Tibial artery (tissue), 4 donors: ENCODE data around the gene C2orf76.
"Not testable (repeated sequence)": the region's sequence is repeated elsewhere in the genome, so short reads cannot be mapped to it uniquely, and the experiment has no call there.

Experiments
- DNase-seq, 2 donors: peaks; one replicate each; pipeline ENCODE4 v3.0.0-alpha.2; 2019
- H3K27ac ChIP-seq, 2 donors: fragments of 200-600 bp; sonication (generic) in 1 of 2; 1 replicate in 1 of 2; 2 replicates in 1 of 2; pipeline ENCODE4 v1.5.1; 2018 to 2019; ENCODE audit warnings: mild to moderate bottlenecking in 1 of 2
- H3K27me3 ChIP-seq, 2 donors: fragments of 200-600 bp; sonication (generic) in 1 of 2; one replicate each; pipeline versions ENCODE4 v1.5.1 to v1.6.0; 2016 to 2019
- H3K36me3 ChIP-seq, 3 donors: fragments of 200-600 bp; sonication (generic) in 2 of 3; one replicate each; pipeline ENCODE4 v1.5.1; 2016 to 2019; ENCODE audit warnings: mild to moderate bottlenecking in 2 of 3
- H3K4me1 ChIP-seq, 4 donors: fragments of 200-600 bp; sonication (generic) in 2 of 4; 1 replicate in 3 of 4; 2 replicates in 1 of 4; pipeline ENCODE4 v1.5.1; 2016 to 2019
- H3K4me3 ChIP-seq, 2 donors: fragments of 200-600 bp; sonication (generic) in 1 of 2; 1 replicate in 1 of 2; 2 replicates in 1 of 2; pipeline ENCODE4 v1.5.1; 2018 to 2019; ENCODE audit warnings: mild to moderate bottlenecking in 2 of 2
- H3K9me3 ChIP-seq, 3 donors: fragments of 200-600 bp; sonication (generic) in 1 of 3; one replicate each; pipeline ENCODE4 v1.5.1; 2016 to 2019
- intact Hi-C: fragments of 100-400 bp; cut with DNase I; formaldehyde crosslinking; loops from one replicate; pipeline ENCODE4 v1.15.0; 2023; ENCODE audit warnings: low total_unique reads
- TF ChIP-seq, protein P1 (sequence below), 2 experiments: fragments of 200-600 bp in 1 of 2; fragments of 450-650 bp in 1 of 2; IDR thresholded peaks; one replicate each; pipeline ENCODE4 v1.5.1; 2017 to 2019; ENCODE audit warnings: antibody characterized with exemption in 2 of 2, mild to moderate bottlenecking in 1 of 2, moderate library complexity in 1 of 2

Gene C2orf76

DNA sequence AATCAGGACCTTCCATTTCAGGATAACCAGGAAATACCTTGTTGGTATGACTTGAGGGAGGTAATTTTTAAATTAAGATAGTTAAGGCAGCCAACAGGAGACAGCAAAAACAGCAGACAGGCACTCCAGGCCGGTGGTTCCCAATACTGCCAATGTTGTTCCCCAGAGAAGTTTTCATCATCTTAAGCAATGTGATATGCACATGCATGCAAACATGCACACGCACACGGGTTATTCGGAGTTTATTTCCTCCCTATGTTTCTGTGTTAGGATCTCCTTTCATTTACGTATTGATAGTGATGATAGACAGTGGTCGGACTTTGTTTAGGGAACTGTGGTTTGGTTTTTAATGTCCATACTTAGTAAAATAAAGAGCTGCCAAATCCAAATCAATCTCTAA lies 87.7 kb downstream of the C2orf76 start:
- H3K4me1 ChIP-seq, result peaks cover 0 to 8% (median 3%) of the 10 kb centered on the region in 4 donors
- no peaks in the 10 kb centered on the region for H3K9me3 ChIP-seq
- H3K36me3 ChIP-seq, result no peaks in the 10 kb centered on the region
- no peak for DNase-seq
- H3K27me3 ChIP-seq, result no peaks in the 10 kb centered on the region
- TF ChIP-seq, protein P1, sequence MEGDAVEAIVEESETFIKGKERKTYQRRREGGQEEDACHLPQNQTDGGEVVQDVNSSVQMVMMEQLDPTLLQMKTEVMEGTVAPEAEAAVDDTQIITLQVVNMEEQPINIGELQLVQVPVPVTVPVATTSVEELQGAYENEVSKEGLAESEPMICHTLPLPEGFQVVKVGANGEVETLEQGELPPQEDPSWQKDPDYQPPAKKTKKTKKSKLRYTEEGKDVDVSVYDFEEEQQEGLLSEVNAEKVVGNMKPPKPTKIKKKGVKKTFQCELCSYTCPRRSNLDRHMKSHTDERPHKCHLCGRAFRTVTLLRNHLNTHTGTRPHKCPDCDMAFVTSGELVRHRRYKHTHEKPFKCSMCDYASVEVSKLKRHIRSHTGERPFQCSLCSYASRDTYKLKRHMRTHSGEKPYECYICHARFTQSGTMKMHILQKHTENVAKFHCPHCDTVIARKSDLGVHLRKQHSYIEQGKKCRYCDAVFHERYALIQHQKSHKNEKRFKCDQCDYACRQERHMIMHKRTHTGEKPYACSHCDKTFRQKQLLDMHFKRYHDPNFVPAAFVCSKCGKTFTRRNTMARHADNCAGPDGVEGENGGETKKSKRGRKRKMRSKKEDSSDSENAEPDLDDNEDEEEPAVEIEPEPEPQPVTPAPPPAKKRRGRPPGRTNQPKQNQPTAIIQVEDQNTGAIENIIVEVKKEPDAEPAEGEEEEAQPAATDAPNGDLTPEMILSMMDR (IDR thresholded peaks at IDR 0.05), result no peak
- no peak overlapping the region for H3K4me3 ChIP-seq
- intact Hi-C loops, result no loop called here
- H3K27ac ChIP-seq, result no peak overlapping the region

DNA sequence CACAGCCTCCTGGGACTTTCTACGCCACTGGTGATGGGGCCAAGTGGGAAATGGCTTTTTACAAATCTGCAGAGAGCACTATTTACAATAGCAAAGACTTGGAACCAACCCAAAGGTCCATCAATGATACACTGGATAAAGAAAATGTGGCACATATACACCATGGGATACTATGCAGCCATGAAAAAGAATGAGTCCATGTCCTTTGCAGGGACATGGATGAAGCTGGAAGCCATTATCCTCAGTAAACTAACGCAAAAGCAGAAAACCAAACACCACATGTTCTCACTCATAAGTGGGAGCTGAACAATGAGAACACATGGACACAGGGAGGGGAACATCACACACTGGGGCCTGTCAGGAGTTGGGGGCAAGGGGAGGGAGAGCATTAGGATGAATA lies 88.2 kb downstream of the C2orf76 start:
- intact Hi-C loops, H3K27me3 ChIP-seq: not testable (repeated sequence)

DNA sequence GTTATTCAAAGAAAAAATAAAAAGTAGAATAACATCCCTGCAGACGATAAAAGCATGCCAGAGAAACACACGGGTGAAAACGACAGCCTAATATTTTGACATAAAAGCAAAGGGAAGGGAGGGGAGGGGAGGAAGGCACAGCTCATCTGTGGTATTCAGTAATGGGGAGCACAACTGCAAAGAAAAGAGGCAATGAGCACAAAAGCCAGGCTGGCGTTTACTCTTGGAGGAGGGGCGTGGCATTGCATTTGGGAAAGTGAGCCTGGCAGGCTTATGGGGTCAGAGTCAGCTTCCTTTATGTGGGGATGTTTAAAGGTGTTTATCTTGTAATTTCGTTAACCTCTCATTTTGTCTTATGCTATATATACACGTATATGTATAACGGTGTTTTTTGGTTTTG lies 89.8 kb downstream of the C2orf76 start:
- Histone ChIP-seq H3K9me3 (no peaks in the 10 kb centered on the region), H3K36me3 (no peaks in the 10 kb centered on the region), H3K27ac (no peak overlapping the region), H3K4me3 (no peak overlapping the region), H3K4me1 (no peaks in the 10 kb centered on the region), H3K27me3 (no peaks in the 10 kb centered on the region)
- TF ChIP-seq, protein P1 (IDR thresholded peaks at IDR 0.05), result no peak
- intact Hi-C loops, result no loop called here
- no peak for DNase-seq

More for the DNA sequence above, 88.2 kb downstream of the C2orf76 start:
- H3K4me1 ChIP-seq, H3K36me3 ChIP-seq, H3K9me3 ChIP-seq, H3K4me3 ChIP-seq, DNase-seq, H3K27ac ChIP-seq: not testable (repeated sequence)

DNA sequence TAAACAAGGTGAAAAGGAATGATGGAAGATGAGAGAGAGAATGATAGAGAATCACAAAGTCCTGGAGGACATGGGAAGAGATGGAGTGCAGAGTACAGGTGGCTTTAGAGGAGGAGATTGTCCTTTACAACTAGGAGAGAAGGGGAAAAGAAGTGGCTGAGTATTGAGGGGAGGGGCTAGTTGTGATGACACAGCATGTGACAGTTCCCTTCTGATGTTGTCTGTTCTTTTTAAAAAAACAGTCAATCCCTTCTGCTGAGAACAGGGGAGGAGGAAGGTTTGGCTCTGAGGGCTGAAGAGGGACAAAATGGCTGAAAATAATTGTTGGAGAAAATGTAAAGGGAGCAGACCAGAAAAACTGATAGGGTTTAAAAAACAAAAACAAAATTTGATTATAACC lies 99.0 kb downstream of the C2orf76 start:
- H3K27me3 ChIP-seq, result no peaks in the 10 kb centered on the region
- intact Hi-C loops, result no loop called here
- DNase-seq, result no peak
- no peak overlapping the region for H3K27ac ChIP-seq
- peaks cover 0 to 22% (median 6%) of the 10 kb centered on the region in 3 donors for H3K36me3 ChIP-seq
- TF ChIP-seq, protein P1 (IDR thresholded peaks at IDR 0.05), result no peak
- peaks cover 0 to 6% (median 5%) of the 10 kb centered on the region in 3 donors for H3K9me3 ChIP-seq
- no peak overlapping the region for H3K4me3 ChIP-seq
- no peaks in the 10 kb centered on the region for H3K4me1 ChIP-seq

DNA sequence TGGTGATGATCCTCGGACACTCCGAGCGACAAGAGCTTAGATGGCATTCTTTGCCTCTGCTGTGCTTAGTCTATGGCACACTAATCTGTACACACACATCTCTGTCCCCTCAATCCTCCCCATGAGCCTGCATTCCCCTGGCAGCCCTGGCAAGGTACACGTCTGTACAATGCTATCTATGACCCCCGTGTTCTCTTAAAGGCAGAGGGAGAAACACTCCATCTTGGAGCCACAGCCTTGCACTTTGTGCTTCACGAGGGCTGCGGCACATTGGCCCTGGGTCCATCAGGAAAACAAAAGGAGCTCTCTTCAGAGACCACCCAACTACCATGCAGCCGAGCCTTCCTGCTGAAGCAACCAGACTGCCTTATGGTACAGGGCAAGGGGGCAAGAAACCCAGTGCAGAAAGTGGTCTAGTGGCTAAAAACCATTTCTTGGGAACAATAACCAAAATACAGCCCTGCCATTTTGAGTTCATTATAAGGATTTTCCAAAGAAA lies 100.5 kb downstream of the C2orf76 start:
- peaks cover 0 to 22% (median 6%) of the 10 kb centered on the region in 3 donors for H3K36me3 ChIP-seq
- DNase-seq, result no peak
- peaks cover 0 to 6% (median 5%) of the 10 kb centered on the region in 3 donors for H3K9me3 ChIP-seq
- intact Hi-C loops, result no loop called here
- H3K27ac ChIP-seq, result no peak overlapping the region
- no peak overlapping the region for H3K4me3 ChIP-seq
- TF ChIP-seq, protein P1 (IDR thresholded peaks at IDR 0.05), result no peak
- H3K27me3 ChIP-seq, result no peaks in the 10 kb centered on the region
- no peaks in the 10 kb centered on the region for H3K4me1 ChIP-seq

DNA sequence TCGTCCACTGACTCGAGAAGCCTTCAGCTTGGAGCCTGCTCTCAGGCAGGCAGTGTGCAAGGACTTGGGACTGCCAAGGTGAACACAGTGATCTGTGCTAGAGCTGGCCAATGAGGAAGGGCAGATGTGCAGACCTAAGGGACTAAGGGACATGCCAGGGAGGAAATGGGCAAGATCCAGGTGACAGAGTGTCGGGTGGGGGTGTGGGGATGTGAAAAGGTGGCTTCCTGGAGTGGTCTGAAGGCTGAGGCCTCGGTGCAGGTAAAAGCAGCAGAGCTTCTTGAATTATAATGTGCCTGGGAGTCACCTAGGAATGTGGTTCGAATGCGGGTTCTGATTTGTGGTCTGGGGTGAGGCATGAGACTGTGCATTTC lies 101.0 kb downstream of the C2orf76 start:
- H3K4me1 ChIP-seq, result no peaks in the 10 kb centered on the region
- H3K4me3 ChIP-seq, result no peak overlapping the region
- no peaks in the 10 kb centered on the region for H3K27me3 ChIP-seq
- TF ChIP-seq, protein P1 (IDR thresholded peaks at IDR 0.05), result no peak
- H3K9me3 ChIP-seq, result peaks cover 0 to 6% (median 4%) of the 10 kb centered on the region in 3 donors
- no peak overlapping the region for H3K27ac ChIP-seq
- peaks cover 0 to 22% (median 6%) of the 10 kb centered on the region in 3 donors for H3K36me3 ChIP-seq
- DNase-seq, result no peak
- intact Hi-C loops, result no loop called here
